ENCODE measurements around the gene LRRN2.

GRCh38 chr1:204572923-204573922 lies 112.3 kb downstream of the LRRN2 start:
- no peak for TF ChIP-seq CTCF (conservative IDR thresholded peaks at IDR 0.05 in 1 of 2, IDR thresholded peaks at IDR 0.05 in 1 of 2; ENCODE audit: low read depth in 1 of 2, low read length in 2 of 2)
- no peak for TF ChIP-seq EZH2 (IDR thresholded peaks at IDR 0.05; ENCODE audit: low read length, missing control alignments)
